Trophoblast cell (in vitro differentiated cells and primary cell): ENCODE results near the gene PITPNM2.

Experiments
- DNase-seq, 2 donors: peaks; one replicate each; pipeline ENCODE4 v3.0.0-alpha.2; 2016
- H2AFZ ChIP-seq: 2 replicates; pipeline ENCODE4 v1.6.1; 2013; ENCODE audit warnings: low read length, moderate library complexity, mild to moderate bottlenecking; ENCODE audit not compliant: insufficient read depth, poor library complexity
- H2AK5ac ChIP-seq: 2 replicates; pipeline ENCODE4 v1.6.1; 2013; ENCODE audit warnings: mild to moderate bottlenecking, low read length
- H2BK120ac ChIP-seq: 2 replicates; pipeline ENCODE4 v1.6.1; 2013; ENCODE audit warnings: low read length, mild to moderate bottlenecking, moderate library complexity; ENCODE audit not compliant: insufficient read depth, poor library complexity
- H2BK12ac ChIP-seq: 2 replicates; pipeline ENCODE4 v1.6.1; 2013; ENCODE audit warnings: mild to moderate bottlenecking, low read length, moderate library complexity
- H2BK5ac ChIP-seq: 2 replicates; pipeline ENCODE4 v1.6.1; 2013; ENCODE audit warnings: low read length, low read depth, moderate library complexity, mild to moderate bottlenecking; ENCODE audit not compliant: poor library complexity
- H3K14ac ChIP-seq: 2 replicates; pipeline ENCODE4 v1.6.1; 2013; ENCODE audit warnings: mild to moderate bottlenecking, low read length
- H3K18ac ChIP-seq: 2 replicates; pipeline ENCODE4 v1.6.1; 2013; ENCODE audit warnings: mild to moderate bottlenecking, low read length
- H3K23ac ChIP-seq: 2 replicates; pipeline ENCODE4 v1.6.1; 2013; ENCODE audit warnings: low read length
- H3K27ac ChIP-seq: 2 replicates; pipeline ENCODE4 v1.5.1; 2013; ENCODE audit warnings: low read depth, mild to moderate bottlenecking, inconsistent platforms, low read length, moderate library complexity
- H3K27me3 ChIP-seq: 2 replicates; pipeline ENCODE4 v1.6.1; 2013; ENCODE audit warnings: inconsistent platforms, mild to moderate bottlenecking, low read length, moderate library complexity; ENCODE audit not compliant: insufficient read depth
- H3K36me3 ChIP-seq, 2 experiments: 1 replicate in 1 of 2; 2 replicates in 1 of 2; pipeline ENCODE4 v1.6.1; 2013; ENCODE audit warnings: low read length in 2 of 2, mild to moderate bottlenecking in 2 of 2, moderate library complexity in 1 of 2; ENCODE audit not compliant: insufficient read depth in 2 of 2, control insufficient read depth in 1 of 2
- H3K4ac ChIP-seq: 2 replicates; pipeline ENCODE4 v1.6.1; 2013; ENCODE audit warnings: low read depth, mild to moderate bottlenecking, low read length, moderate library complexity
- H3K4me1 ChIP-seq, 2 experiments: 1 replicate in 1 of 2; 2 replicates in 1 of 2; pipeline ENCODE4 v1.6.1; 2013; ENCODE audit warnings: low read length in 2 of 2, mild to moderate bottlenecking in 2 of 2, moderate library complexity in 1 of 2; ENCODE audit not compliant: insufficient read depth in 2 of 2, control insufficient read depth in 1 of 2
- H3K4me2 ChIP-seq: 2 replicates; pipeline ENCODE4 v1.6.1; 2013; ENCODE audit warnings: inconsistent platforms, mild to moderate bottlenecking, low read length, moderate library complexity
- H3K4me3 ChIP-seq: 2 replicates; pipeline ENCODE4 v1.5.1; 2013; ENCODE audit warnings: mild to moderate bottlenecking, low read depth, low read length, inconsistent platforms
- H3K79me1 ChIP-seq: one replicate; pipeline ENCODE4 v1.6.1; 2013; ENCODE audit warnings: low read length
- H3K79me2 ChIP-seq: 2 replicates; pipeline ENCODE4 v1.6.1; 2013; ENCODE audit warnings: low read length, mild to moderate bottlenecking; ENCODE audit not compliant: control insufficient read depth, insufficient read depth, poor library complexity
- H3K9ac ChIP-seq: 2 replicates; pipeline ENCODE4 v1.6.1; 2013; ENCODE audit warnings: mild to moderate bottlenecking, low read length
- H3K9me3 ChIP-seq: 2 replicates; pipeline ENCODE4 v1.6.1; 2013; ENCODE audit warnings: low read depth, mild to moderate bottlenecking, control low read depth, inconsistent platforms, low read length; ENCODE audit not compliant: insufficient read depth
- H4K12ac ChIP-seq: 2 replicates; pipeline ENCODE4 v1.6.1; 2013; ENCODE audit warnings: low read depth, mild to moderate bottlenecking, low read length, moderate library complexity
- H4K8ac ChIP-seq: 2 replicates; pipeline ENCODE4 v1.6.1; 2013; ENCODE audit warnings: low read depth, mild to moderate bottlenecking, low read length, moderate library complexity
- H4K91ac ChIP-seq: one replicate; pipeline ENCODE4 v1.6.1; 2013; ENCODE audit warnings: low read depth, mild to moderate bottlenecking, low read length, moderate library complexity
- WGBS: extraction: QIAGEN DNeasy Blood & Tissue Kit; methylation state at CpG from one replicate; pipeline ENCODE4 v1.1.7; 2013; ENCODE audit warnings: missing lambda C conversion rate; ENCODE audit not compliant: insufficient read length, insufficient coverage; ENCODE audit errors: extremely low coverage; 5-methylcytosine and 5-hydroxymethylcytosine counted together

PITPNM2 gene

GRCh38 chr12:123164710-123165261, 13.9 kb upstream of the PITPNM2 start:
- DNase-seq, result no peak
- H3K9ac ChIP-seq, result no peak overlapping the region
- no peak overlapping the region for H3K4me3 ChIP-seq
- H3K36me3 ChIP-seq, result peaks cover 2 to 3% of the 10 kb centered on the region in 2 experiments
- H2AK5ac ChIP-seq, result no peak overlapping the region
- no peak overlapping the region for H2BK120ac ChIP-seq
- no peaks in the 10 kb centered on the region for H3K27me3 ChIP-seq
- H2BK12ac ChIP-seq, result no peak overlapping the region
- H3K9me3 ChIP-seq, result no peaks in the 10 kb centered on the region
- no peak overlapping the region for H3K18ac ChIP-seq
- H3K14ac ChIP-seq, result no peak overlapping the region
- no CpG with 5 or more reads among the region's 9 CpGs for WGBS
- no peak overlapping the region for H4K12ac ChIP-seq
- no peak overlapping the region for H3K4me2 ChIP-seq
- peaks cover 0 to 6% of the 10 kb centered on the region in 2 experiments for H3K4me1 ChIP-seq
- H2AFZ ChIP-seq, result no peak overlapping the region
- H3K4ac ChIP-seq, result no peak overlapping the region
- no peaks in the 10 kb centered on the region for H3K79me2 ChIP-seq
- no peak overlapping the region for H3K27ac ChIP-seq
- no peak overlapping the region for H4K8ac ChIP-seq
- H3K23ac ChIP-seq, result no peak overlapping the region
- H4K91ac ChIP-seq, result no peak overlapping the region
- no peak overlapping the region for H2BK5ac ChIP-seq
- H3K79me1 ChIP-seq, result no peaks in the 10 kb centered on the region

GRCh38 chr12:123164222-123164621, 13.3 kb upstream of the PITPNM2 start:
- WGBS, result no CpG with 5 or more reads among the region's 3 CpGs

GRCh38 chr12:123163227-123163626, 12.3 kb upstream of the PITPNM2 start:
- Histone ChIP-seq H2BK5ac (no peak overlapping the region), H3K4me2 (no peak overlapping the region), H4K91ac (no peak overlapping the region), H3K18ac (no peak overlapping the region), H4K8ac (no peak overlapping the region), H4K12ac (no peak overlapping the region), H3K79me2 (no peaks in the 10 kb centered on the region), H3K79me1 (no peaks in the 10 kb centered on the region), H3K27ac (no peak overlapping the region), H3K4me3 (no peak overlapping the region), H2AFZ (no peak overlapping the region), H3K4ac (no peak overlapping the region), H2BK120ac (no peak overlapping the region), H3K14ac (no peak overlapping the region), H2BK12ac (no peak overlapping the region), H2AK5ac (no peak overlapping the region), H3K4me1 (peaks cover 0 to 6% of the 10 kb centered on the region in 2 experiments), H3K36me3 (peaks cover 2 to 3% of the 10 kb centered on the region in 2 experiments), H3K23ac (no peak overlapping the region), H3K9me3 (no peaks in the 10 kb centered on the region), H3K9ac (no peak overlapping the region), H3K27me3 (no peaks in the 10 kb centered on the region)
- peak; percentile 38 to 90 for DNase-seq
- no CpG with 5 or more reads among the region's 3 CpGs for WGBS

More at GRCh38 chr12:123164222-123164621, 13.3 kb upstream of the PITPNM2 start:
- no peak overlapping the region for H4K91ac ChIP-seq
- no peak overlapping the region for H2AK5ac ChIP-seq
- H3K14ac ChIP-seq, result no peak overlapping the region
- no peaks in the 10 kb centered on the region for H3K79me1 ChIP-seq
- H3K23ac ChIP-seq, result no peak overlapping the region
- H3K36me3 ChIP-seq, result peaks cover 2 to 3% of the 10 kb centered on the region in 2 experiments
- no peaks in the 10 kb centered on the region for H3K27me3 ChIP-seq
- H3K4me1 ChIP-seq, result peaks cover 0 to 6% of the 10 kb centered on the region in 2 experiments
- H4K12ac ChIP-seq, result no peak overlapping the region
- H3K4me3 ChIP-seq, result no peak overlapping the region
- DNase-seq, result peak in 1 of 2 donors; percentile 36
- no peak overlapping the region for H3K4me2 ChIP-seq
- H2BK5ac ChIP-seq, result no peak overlapping the region
- H4K8ac ChIP-seq, result no peak overlapping the region
- no peak overlapping the region for H3K27ac ChIP-seq
- no peak overlapping the region for H2AFZ ChIP-seq
- no peak overlapping the region for H3K4ac ChIP-seq
- no peak overlapping the region for H3K18ac ChIP-seq
- no peaks in the 10 kb centered on the region for H3K79me2 ChIP-seq
- H2BK12ac ChIP-seq, result no peak overlapping the region
- H3K9me3 ChIP-seq, result no peaks in the 10 kb centered on the region
- no peak overlapping the region for H3K9ac ChIP-seq
- H2BK120ac ChIP-seq, result no peak overlapping the region

- Histone ChIP-seq H2BK12ac (no peak overlapping the region), H3K9ac (no peak overlapping the region), H3K4me1 (peaks cover 0 to 6% of the 10 kb centered on the region in 2 experiments), H3K27me3 (no peaks in the 10 kb centered on the region), H3K36me3 (peaks cover 0 to 3% of the 10 kb centered on the region in 2 experiments), H2BK5ac (no peak overlapping the region), H3K18ac (no peak overlapping the region), H3K4me3 (no peak overlapping the region), H3K4ac (no peak overlapping the region), H3K79me2 (no peaks in the 10 kb centered on the region), H3K79me1 (no peaks in the 10 kb centered on the region), H3K23ac (no peak overlapping the region), H4K12ac (no peak overlapping the region), H2AFZ (no peak overlapping the region), H2BK120ac (no peak overlapping the region), H2AK5ac (no peak overlapping the region), H4K91ac (no peak overlapping the region), H3K9me3 (no peaks in the 10 kb centered on the region), H3K27ac (no peak overlapping the region), H4K8ac (no peak overlapping the region), H3K14ac (no peak overlapping the region), H3K4me2 (no peak overlapping the region)
- no peak for DNase-seq
- WGBS, result no CpG with 5 or more reads among the region's 11 CpGs
Observed at GRCh38 chr12:123160801-123161487, 10.1 kb upstream of the PITPNM2 start.
